Nephron progenitor cell (in vitro differentiated cells): ENCODE data around the gene EIF2B5.

Experiments used
- DNase-seq: peaks from one replicate; pipeline ENCODE4 v3.0.0; 2021
- H3K27ac Mint-ChIP-seq: 2 replicates; pipeline ENCODE4 v1.8.0; 2021; ENCODE audit warnings: mild to moderate bottlenecking, moderate library complexity, mixed read lengths
- H3K27me3 Mint-ChIP-seq: 2 replicates; pipeline ENCODE4 v1.8.0; 2021; ENCODE audit warnings: mild to moderate bottlenecking, low read depth, mixed read lengths; ENCODE audit not compliant: poor library complexity
- H3K36me3 Mint-ChIP-seq: 2 replicates; pipeline ENCODE4 v1.8.0; 2021; ENCODE audit warnings: low read depth, mixed read lengths
- H3K4me1 Mint-ChIP-seq: 2 replicates; pipeline ENCODE4 v1.8.0; 2021; ENCODE audit warnings: mixed read lengths
- H3K4me3 Mint-ChIP-seq: 2 replicates; pipeline ENCODE4 v1.8.0; 2021; ENCODE audit warnings: mild to moderate bottlenecking, moderate library complexity, mixed read lengths
- H3K9me3 Mint-ChIP-seq: 2 replicates; pipeline ENCODE4 v1.8.0; 2021; ENCODE audit warnings: mild to moderate bottlenecking, moderate library complexity, mixed read lengths
- TF ChIP-seq, protein P1 (sequence below): fragments of 200-600 bp; sonication (generic); IDR thresholded peaks from 2 replicates; pipeline ENCODE4 v1.5.0; 2021; ENCODE audit warnings: antibody characterized with exemption

Gene EIF2B5

GRCh38 chr3:184186902-184187207, 51.7 kb downstream of the EIF2B5 start:
- peak overlapping the region; percentile 99 for H3K4me3 Mint-ChIP-seq
- H3K27ac Mint-ChIP-seq: peak overlapping the region; percentile 95
- peaks cover 46% of the 10 kb centered on the region for H3K36me3 Mint-ChIP-seq

DNA sequence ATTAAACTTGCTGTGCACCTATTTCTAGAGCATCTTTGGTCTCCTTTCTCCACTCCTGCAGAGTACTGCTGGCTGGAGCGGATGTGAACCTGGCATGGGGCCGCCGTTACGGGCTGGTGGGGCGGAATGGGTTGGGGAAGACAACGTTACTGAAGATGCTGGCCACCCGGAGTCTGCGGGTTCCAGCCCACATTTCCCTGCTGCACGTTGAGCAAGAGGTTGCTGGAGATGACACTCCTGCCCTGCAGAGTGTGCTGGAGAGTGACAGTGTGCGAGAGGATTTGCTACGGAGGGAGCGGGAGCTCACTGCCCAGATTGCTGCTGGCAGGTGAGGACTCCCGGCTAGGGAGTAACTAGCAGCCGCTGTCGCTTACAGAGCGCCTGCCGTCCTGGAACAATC, 52.9 kb downstream of the EIF2B5 start:
- H3K36me3 Mint-ChIP-seq: peaks cover 49% of the 10 kb centered on the region
- no peak for DNase-seq
- H3K27me3 Mint-ChIP-seq: no peaks in the 10 kb centered on the region
- TF ChIP-seq, protein P1, sequence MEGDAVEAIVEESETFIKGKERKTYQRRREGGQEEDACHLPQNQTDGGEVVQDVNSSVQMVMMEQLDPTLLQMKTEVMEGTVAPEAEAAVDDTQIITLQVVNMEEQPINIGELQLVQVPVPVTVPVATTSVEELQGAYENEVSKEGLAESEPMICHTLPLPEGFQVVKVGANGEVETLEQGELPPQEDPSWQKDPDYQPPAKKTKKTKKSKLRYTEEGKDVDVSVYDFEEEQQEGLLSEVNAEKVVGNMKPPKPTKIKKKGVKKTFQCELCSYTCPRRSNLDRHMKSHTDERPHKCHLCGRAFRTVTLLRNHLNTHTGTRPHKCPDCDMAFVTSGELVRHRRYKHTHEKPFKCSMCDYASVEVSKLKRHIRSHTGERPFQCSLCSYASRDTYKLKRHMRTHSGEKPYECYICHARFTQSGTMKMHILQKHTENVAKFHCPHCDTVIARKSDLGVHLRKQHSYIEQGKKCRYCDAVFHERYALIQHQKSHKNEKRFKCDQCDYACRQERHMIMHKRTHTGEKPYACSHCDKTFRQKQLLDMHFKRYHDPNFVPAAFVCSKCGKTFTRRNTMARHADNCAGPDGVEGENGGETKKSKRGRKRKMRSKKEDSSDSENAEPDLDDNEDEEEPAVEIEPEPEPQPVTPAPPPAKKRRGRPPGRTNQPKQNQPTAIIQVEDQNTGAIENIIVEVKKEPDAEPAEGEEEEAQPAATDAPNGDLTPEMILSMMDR: no peak
- H3K4me3 Mint-ChIP-seq: no peak overlapping the region
- peaks cover 30% of the 10 kb centered on the region for H3K4me1 Mint-ChIP-seq
- no peak overlapping the region for H3K27ac Mint-ChIP-seq
- no peaks in the 10 kb centered on the region for H3K9me3 Mint-ChIP-seq

More at GRCh38 chr3:184186902-184187207, 51.7 kb downstream of the EIF2B5 start:
- no peak for DNase-seq
- H3K27me3 Mint-ChIP-seq: no peaks in the 10 kb centered on the region
- H3K4me1 Mint-ChIP-seq: peaks cover 30% of the 10 kb centered on the region
- TF ChIP-seq, protein P1: no peak
- H3K9me3 Mint-ChIP-seq: no peaks in the 10 kb centered on the region

DNA sequence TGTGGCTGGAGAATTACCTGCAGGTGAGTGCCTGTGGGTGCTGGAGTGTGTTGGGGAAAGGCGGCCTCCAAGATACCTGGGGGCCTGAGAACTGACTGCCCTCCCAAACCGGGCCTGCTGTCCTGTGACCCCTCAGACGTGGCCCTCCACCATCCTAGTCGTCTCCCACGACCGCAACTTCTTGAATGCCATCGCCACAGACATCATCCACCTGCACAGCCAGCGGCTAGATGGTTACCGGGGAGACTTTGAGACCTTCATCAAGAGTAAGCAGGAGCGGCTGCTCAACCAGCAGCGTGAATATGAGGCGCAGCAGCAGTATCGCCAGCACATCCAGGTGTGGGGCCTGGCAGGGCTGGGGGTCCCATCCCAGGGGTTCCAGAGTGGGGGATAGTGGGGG, 54.3 kb downstream of the EIF2B5 start:
- Mint-ChIP-seq H3K4me1 (peaks cover 30% of the 10 kb centered on the region), H3K9me3 (no peaks in the 10 kb centered on the region), H3K27ac (no peak overlapping the region), H3K4me3 (no peak overlapping the region), H3K27me3 (no peaks in the 10 kb centered on the region), H3K36me3 (peaks cover 51% of the 10 kb centered on the region)
- TF ChIP-seq, protein P1: no peak
- no peak for DNase-seq

- Mint-ChIP-seq H3K4me1 (peaks cover 2% of the 10 kb centered on the region), H3K36me3 (peaks cover 44% of the 10 kb centered on the region), H3K27me3 (no peaks in the 10 kb centered on the region), H3K4me3 (no peak overlapping the region), H3K27ac (no peak overlapping the region), H3K9me3 (no peaks in the 10 kb centered on the region)
- no peak for DNase-seq
- TF ChIP-seq, protein P1: no peak
Measured at GRCh38 chr3:184192889-184193288, 57.7 kb downstream of the EIF2B5 start.

GRCh38 chr3:184193991-184194539, 58.9 kb downstream of the EIF2B5 start:
- Mint-ChIP-seq H3K27ac (peak overlapping the region; percentile 11), H3K36me3 (peaks cover 34% of the 10 kb centered on the region), H3K4me1 (no peaks in the 10 kb centered on the region), H3K4me3 (no peak overlapping the region), H3K27me3 (no peaks in the 10 kb centered on the region), H3K9me3 (no peaks in the 10 kb centered on the region)
- TF ChIP-seq, protein P1: no peak
- no peak for DNase-seq
